RPMI8226 (cell line): ENCODE results near the gene CCP110.
A peak's percentile ranks its signal among the peaks of the same experiment; 100 is the strongest.

Experiments
- DNase-seq: peaks from one replicate; pipeline ENCODE4 v3.0.0-alpha.2; 2015

Gene CCP110, protein sequence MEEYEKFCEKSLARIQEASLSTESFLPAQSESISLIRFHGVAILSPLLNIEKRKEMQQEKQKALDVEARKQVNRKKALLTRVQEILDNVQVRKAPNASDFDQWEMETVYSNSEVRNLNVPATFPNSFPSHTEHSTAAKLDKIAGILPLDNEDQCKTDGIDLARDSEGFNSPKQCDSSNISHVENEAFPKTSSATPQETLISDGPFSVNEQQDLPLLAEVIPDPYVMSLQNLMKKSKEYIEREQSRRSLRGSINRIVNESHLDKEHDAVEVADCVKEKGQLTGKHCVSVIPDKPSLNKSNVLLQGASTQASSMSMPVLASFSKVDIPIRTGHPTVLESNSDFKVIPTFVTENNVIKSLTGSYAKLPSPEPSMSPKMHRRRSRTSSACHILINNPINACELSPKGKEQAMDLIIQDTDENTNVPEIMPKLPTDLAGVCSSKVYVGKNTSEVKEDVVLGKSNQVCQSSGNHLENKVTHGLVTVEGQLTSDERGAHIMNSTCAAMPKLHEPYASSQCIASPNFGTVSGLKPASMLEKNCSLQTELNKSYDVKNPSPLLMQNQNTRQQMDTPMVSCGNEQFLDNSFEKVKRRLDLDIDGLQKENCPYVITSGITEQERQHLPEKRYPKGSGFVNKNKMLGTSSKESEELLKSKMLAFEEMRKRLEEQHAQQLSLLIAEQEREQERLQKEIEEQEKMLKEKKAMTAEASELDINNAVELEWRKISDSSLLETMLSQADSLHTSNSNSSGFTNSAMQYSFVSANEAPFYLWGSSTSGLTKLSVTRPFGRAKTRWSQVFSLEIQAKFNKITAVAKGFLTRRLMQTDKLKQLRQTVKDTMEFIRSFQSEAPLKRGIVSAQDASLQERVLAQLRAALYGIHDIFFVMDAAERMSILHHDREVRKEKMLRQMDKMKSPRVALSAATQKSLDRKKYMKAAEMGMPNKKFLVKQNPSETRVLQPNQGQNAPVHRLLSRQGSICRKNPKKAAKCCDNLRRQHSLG

DNA sequence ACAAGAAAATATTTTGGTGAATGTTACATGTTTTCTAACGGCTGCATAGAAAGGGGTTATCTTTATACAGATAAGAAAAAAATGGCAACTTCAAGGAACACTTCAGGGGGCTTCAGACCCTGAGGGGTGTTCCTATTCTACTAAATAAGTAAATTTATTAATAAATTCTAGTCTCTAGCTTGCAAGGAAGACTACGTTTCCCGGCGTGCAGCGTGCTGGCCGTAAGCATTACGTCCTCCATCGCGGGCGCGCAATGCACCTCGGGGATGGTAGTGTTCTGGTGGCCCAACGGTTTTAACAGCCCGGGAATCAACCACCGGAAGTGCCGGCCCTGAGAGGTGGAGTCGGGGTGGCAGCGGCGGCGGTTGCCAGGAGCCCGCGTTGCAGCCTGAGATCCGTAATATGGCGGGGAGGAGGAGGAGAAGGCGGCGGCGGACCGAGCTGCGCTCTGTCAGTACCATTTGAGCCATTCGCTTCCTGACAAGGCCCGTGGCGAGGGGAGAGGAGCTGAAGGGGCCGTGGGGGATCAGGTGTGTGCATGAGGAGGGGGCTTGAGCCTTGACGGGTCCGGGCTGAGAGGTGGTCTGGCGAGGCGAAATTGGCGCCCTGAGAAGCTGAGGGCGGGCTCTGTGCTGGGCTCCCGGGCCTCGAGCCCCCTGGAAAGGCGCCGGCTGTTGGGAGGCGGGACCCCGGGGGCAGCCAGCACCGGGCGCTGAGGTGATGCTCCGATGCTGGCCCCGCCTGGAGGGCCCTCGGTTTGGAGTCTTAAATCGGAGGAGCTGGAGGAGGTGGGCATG lies at the start of gene CCP110:
Gene CCP110, plus strand, starts transcription at position 384 of the 797 bp plus-strand sequence. CDS start 3,940 bp downstream, outside the sequence.
- peak; percentile 99 for DNase-seq

DNA sequence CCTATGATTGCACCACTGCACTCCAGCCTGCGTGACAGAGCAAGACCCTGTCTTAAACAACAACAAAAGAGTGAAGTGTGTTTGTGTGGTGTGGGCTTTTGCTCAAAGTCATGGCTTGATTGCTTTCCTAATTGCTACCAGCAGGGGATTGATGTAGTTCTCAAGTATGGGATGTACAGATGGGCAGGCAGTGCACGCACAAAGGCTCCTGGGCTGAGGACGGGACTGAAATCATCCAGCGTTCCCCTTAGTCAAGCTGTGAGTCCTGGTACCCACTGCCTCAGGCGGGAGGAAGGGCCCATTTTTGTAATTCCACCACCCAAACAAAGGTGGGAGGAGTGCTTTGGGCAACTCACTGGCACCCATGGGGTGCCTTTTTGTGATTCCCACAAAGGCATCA lies 49.1 kb upstream of the CCP110 start:
- no peak for DNase-seq

DNA sequence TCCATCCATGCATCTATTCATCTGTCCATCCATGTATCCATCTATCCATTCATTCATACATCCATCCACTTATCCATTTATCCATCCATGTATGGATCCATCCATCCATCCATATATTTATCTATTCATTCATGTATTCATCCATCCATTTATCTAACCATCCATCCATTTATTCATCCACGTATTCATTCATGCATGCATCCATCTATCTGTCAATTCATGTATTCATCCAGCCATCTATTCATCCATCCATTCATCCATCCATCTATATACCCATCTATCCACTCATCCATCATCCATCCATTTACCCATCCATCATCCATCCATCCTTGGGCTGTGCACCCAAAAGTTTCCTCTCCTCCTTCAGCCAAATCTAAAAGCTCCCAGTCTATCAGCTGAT lies 45.2 kb upstream of the CCP110 start:
- DNase-seq, result no peak

DNA sequence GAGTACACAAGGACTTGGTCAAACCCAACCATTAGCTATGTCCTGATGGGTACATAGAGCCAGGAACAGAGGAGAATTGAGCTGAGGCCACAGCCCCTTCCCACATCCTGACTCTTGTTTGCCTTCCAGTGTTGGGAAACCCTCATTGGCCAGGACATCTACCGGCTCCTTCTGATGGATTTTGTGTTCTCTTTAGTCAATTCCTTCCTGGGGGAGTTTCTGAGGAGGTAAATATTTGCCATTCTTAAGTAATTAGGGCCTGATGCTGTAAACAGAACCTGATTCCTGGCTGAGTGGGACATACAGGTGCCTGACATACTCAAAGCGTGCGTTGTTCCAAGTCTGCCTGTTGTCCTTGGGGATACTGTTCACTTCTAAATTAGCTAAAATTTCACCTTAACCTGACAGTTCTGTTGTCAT lies 44.4 kb upstream of the CCP110 start:
- DNase-seq, result no peak

DNA sequence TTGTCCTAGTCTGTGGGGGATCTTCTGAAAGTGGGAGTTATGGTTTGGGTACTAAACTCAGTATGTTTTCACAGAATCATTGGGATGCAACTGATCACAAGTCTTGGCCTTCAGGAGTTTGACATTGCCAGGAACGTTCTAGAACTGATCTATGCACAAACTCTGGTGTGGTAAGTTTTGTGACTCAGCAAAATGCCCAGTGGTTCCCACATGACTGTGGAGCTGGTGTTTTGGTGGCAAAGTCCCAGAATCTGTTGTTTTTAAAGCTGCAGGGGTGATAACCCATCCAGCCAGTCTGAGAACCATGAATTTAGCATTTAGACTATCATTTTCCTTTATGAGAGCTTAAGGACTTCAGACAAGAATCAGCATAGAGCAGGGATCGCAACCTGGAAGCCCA lies 42.4 kb upstream of the CCP110 start:
- peak; percentile 21 for DNase-seq

DNA sequence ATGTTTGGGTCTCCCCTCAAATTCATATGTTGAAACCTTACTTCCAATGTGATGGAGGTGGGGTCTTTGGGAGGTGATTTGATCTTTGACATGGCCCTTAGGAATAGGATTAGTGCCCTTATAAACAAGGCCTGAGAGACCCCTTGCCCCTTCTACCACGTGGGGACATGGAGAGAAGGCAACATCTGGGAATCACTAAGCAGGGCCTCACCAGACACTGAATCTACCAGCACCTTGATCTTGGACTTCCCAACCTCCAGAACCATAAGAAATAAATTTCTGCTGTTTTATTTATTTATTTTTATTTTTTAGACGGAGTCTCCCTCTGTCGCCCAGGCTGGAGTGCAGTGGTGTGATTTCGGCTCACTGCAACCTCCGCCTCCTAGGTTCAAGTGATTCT lies 42.0 kb upstream of the CCP110 start:
- no peak for DNase-seq

DNA sequence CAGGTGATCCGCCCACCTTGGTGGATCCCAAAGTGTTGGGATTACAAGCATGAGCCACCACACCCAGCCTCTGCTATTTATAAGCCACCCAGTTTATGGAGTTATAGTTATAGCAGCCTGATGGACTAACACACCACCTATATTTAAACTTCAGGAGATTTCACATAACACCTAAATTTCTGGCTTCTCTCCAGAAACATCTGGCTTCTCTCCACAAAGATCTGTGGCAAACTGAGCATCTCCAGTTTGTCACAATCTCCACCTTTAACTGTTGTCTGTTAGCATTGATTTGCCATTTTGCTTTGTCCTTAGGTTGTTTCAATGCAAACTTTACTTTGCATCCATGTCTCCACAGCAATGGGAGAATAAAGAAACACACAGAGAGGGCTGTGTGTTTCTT lies 41.5 kb upstream of the CCP110 start:
- no peak for DNase-seq

DNA sequence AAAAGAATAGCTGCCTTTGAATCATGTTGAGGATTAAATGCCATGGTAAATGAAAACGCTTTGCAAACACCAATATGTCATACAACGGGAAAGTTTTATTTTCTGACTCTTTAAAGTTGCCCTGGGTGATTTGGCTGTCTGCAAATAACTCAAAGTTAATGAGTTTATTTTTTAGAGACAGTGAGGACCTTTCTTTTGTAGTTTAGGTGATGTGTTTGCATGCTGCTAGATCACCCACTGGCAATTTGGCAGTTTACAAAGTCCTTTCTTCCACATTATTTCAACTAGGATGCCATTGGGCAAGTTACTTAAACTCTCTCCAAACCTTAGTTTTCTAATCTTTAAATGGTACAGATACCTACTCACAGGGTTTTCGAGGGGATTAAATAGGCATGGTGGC lies 39.6 kb upstream of the CCP110 start:
- DNase-seq, result no peak

DNA sequence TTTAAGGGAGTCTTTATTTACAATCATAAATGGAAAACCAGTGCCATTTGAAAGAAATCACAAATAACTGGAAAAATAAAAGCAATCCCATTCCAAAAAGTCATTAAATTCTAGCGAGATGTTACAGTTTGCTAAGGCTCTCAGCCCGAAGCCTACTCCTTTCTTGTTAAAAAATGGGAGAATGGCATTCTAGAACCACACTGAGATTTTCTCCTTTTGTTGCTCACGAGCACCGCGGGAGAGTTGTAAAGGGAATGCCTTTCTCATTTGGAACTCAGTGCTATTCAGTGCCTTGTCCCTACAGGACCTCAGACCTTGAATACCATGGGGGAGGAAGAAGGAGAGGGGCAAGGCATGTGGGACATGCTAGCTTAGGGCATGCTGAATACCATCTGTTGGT lies 38.1 kb upstream of the CCP110 start:
- DNase-seq, result no peak

DNA sequence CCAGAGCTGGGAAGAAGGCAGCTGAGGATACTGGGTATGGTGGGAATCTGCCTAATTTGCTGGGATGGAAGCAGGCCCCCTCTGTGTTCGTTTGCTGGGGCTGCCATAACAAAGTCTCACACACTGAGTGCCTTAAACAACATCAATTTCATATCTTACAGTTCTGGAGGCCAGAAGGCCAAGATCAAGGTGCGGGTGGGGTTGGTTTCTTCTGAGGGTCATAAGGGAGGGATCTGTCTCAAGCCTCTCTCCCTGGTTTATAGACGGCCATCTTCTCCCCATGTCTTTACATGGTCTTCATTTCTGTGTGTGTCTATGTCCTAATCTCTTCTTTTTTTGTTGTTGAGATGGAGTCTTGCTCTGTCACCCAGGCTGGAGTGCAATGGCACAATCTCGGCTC lies 37.7 kb upstream of the CCP110 start:
- no peak for DNase-seq

DNA sequence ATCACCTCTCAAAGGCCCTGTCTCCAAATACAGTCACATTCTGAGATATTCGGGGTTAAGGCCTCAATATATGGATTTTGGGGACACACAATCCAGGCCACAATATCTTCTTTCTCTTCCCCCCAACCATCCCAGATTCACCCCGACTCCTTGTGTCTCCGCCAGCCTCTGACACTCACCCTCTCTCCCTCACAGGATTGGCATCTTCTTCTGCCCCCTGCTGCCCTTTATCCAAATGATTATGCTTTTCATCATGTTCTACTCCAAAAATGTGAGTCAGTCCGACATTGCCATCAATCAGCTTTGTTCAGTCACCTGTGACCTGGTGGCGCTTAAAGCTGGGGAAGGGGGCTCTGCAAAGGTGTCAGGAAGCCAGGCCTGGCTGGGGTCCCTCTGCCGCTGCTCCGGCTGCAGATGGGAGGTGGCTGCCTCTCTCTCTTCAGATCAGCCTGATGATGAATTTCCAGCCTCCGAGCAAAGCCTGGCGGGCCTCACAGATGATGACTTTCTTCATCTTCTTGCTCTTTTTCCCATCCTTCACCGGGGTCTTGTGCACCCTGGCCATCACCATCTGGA lies 36.9 kb upstream of the CCP110 start:
- DNase-seq, result no peak

DNA sequence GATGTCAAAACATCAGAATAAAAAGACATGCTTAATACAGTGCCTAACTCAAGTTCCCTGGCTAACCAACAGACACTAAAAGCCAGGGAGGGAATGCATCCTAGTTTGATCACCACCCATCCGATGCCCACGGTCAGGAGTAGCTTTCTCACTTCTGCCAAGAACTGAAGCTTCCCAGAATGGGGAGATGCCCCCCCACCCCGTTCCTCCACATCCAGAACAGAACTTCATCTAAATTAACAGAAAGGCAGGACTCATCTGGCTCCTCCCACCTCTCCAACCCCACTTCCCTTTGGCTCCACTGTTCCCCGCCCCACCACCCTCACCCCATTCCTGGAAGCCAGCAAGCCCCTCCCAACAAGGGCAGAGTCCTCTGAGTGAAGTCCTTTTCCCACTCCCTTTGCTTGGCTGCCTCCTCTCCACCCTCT lies 35.5 kb upstream of the CCP110 start:
- DNase-seq, result no peak

DNA sequence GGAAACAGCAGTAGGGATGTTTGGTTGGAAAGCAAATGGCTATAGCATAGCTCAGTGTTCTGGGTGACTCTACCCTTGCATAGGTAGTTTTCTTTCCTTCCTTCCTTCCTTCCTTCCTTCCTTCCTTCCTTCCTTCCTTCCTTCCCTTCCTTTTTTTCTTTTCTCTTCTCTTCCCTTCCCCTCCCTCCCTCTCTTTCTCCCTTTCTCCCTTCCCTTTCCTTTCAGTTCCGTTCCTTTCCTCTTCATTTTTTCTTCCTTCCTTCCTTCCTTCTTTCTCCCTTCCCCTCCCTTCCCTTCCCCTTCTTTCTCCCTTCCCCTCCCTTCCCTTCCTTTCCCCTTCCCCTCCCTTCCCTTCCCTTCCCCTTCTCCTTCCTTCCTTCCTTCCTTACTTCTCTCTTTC lies 33.1 kb upstream of the CCP110 start:
- no peak for DNase-seq

DNA sequence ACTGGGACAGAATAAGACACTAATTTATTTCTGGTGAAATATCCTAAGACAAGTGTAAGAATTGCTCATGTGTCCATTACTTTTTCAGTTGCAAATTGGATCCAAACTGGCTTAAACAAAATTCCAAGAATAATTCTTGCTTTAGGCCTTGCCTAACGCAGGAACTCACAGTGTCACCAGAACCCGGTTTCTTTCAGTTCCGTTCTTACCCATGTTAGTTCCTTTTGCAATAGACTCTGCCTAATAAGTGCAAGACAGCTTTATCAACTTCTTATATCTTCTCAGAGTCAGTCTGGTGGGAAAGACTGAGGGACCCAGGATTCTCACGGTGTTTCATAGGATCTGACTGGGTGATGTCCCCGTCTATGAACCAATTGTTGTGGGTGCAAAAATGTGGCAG lies 26.6 kb upstream of the CCP110 start:
- DNase-seq, result no peak

DNA sequence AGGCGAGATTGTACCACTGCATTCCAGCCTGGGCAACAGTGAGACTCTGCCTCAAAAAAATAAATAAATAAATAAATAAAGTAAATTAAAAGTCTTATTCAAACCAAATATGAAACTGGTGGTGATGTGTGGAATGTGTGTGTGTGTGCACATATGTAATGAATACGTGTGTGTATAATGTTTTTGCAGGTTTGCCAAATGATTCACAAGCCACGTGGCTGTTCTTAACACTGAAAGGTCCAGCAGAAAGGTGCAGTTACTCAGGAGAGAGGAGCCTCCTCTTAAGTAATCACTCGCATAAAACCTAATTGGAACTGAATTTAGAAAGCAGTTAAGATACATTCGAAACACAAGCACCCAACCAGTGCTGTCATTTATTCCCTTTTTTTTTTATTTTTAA lies 24.7 kb upstream of the CCP110 start:
- no peak for DNase-seq

DNA sequence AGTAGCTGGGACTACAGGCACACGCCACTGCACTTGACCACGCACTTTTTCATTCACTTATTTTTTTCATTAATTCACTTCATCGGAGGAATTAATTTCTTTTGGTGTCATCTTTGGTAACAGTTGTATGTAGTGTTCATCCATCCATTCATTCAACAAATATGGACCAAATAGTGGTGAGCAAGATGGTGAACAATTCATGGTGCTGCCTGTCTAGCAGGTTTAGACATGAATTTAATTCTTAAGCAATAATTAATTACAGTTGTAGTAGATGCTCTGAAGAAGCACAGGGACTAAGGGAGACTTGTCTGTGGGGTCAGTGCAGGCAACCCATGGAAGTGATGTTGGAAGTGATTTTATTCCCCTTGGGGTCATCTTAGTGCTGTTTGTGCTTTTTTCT lies 24.3 kb upstream of the CCP110 start:
- DNase-seq, result no peak

DNA sequence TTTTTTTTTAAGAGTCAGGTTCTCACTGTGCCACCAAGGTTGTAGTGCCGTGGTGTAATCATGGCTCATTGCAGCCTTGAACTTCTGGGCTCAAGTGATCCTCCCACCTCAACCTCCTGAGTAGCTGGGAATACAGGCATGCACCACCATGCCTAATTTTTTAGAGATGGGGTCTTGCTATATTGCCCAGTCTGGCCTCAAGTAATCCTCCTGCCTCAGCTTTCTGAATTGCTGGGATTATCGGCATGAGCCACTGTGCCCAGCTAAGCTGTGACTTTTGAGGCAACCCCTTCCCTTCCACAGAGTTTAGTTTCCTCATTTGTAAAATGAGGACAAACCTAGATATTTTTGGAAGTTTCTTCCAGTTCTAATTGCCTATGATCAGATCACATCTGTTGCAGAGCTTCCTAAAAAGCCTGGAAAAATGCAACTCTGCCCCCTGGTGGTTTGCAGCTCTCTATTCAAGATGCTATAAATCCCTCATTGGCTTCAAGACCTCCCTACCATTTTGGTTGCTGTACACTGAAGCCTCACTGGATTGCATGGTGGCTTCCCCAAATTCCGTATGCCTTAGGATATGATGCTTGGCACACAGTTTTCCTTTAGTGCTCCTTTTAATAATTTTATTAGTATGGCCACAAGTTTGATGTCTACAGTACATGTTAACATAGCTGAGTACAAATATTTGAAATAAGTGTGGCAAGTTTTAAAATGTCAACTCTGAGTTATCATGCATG lies 21.2 kb upstream of the CCP110 start:
- peak; percentile 80 for DNase-seq

DNA sequence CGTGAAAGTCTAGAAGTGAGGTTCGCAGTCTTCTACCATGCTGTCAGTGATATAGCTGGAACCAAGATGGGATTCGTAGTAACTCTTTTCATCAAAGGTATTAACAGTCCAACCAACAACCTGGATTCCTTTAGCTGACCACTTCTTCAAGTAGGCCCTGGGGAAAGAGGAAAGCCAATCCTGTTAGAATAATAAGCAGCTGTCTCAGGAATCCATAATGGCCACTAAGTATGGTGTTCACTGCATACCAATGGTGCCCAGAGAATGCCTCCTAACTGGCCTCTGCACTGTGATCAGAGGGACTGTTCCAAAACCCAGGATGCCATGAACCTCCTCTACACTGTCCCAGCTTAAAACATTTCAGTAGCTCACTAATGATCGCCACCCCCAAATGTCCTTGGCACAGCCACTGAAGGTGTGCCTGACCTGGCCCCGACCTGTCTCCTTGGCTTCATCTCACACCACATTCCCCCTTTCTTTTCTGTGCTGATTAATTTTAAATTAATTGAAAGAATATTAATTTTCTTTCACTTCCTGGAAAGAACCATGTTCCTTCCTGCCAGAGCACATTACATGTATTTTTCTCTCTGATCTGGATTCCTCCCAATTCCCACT lies 20.2 kb upstream of the CCP110 start:
- DNase-seq, result no peak

DNA sequence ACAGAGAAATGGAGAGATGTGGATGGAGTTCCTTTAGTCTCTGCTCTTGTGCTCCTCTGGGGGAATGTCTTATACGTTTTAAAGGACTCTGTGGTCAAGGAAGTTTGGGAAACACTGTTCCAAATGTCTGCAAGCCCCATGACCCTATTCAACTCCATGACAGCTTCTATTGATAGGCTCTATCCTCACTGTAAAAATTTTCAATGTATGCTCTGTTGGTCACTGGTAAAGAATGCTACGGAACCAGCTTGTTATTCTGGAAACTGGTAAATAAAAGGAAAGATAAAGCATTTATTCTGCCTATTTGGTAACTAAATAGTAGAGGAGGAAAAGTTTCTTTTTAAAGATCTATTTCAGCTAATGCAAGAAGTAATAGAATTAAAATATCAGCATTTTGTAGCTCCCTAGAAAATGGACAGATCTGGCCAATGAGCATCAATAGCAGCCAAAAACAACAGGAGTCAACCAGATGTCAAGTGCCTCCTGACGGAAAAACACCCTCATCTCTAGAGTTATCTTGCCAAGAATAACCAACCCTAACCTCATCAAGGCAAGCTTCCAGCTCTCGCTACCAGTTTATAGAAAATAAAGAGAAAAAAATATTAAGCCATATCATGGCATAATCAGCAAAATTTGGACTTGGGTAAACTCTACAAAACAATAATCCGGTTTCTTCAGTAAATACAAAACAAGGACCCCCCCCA lies 18.0 kb upstream of the CCP110 start:
- no peak for DNase-seq

DNA sequence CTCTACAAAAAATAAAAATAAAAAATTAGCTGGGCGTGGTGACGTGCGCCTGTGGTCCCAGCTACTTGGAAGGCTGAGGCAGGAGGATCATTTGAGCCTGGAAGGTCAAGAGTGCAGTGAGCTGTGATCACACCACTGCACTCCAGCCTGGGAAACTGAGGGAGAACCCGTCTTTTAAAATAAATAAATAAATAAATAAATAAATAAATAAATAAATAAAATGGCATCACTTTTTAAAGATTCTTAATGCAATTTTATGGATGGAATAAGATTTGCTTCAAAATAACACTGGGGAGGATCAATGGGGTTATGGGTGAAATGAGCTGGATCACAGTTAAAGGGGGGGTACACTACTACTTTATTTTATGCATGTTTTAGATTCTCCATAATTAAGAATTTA lies 16.8 kb upstream of the CCP110 start:
- DNase-seq, result no peak

DNA sequence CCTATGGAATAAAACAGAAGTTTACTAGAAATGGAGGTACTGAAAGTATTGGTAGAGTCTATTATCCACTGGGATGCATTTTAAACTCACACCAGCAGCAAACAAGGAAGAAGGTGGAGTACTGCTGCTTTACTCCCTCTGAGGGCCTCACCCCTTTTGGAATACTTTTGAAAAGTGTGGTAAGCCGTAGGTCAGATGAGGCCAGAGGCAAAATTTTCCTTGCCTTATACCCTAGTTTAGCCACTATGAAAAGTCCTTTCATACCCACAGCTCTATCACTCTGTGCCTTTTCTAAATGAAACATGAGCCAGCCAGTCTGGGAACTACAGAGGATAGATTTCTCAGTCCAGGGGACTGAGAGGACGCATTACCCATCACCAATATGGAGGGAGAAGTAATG lies 15.9 kb upstream of the CCP110 start:
- DNase-seq, result no peak
